HEK293T (cell line): ENCODE data around the gene CHAF1A.

Experiments
- CTCF ChIA-PET: fragments of 350-600 bp; formaldehyde crosslinking; extraction: SDS; loops from one replicate; lab custom pipeline; 2021; ENCODE audit warnings: antibody characterized with exemption, inconsistent platforms; lab: Yijun Ruan, JAX
- POLR2A ChIA-PET: fragments of 350-600 bp; formaldehyde crosslinking; extraction: SDS; loops from one replicate; lab custom pipeline; 2020; ENCODE audit warnings: antibody characterized with exemption, inconsistent platforms; lab: Yijun Ruan, JAX
- DNase-seq: peaks from one replicate; pipeline ENCODE4 v3.0.0; 2012; ENCODE audit warnings: mixed read lengths; ENCODE audit errors: extremely low spot score
- ARNT ChIP-seq: fragments of 450-650 bp; IDR thresholded peaks from 2 replicates; pipeline ENCODE4 v1.6.1; 2017; ENCODE audit warnings: mild to moderate bottlenecking
- BHLHE40 ChIP-seq: fragments of 450-650 bp; IDR thresholded peaks from 2 replicates; pipeline ENCODE4 v1.6.1; 2016; ENCODE audit warnings: mild to moderate bottlenecking, moderate library complexity, borderline replicate concordance
- CTBP1 ChIP-seq: fragments of 450-650 bp; IDR thresholded peaks from 2 replicates; pipeline ENCODE4 v1.6.1; 2016; ENCODE audit warnings: borderline replicate concordance
- ELF4 ChIP-seq: fragments of 450-650 bp; IDR thresholded peaks from 2 replicates; pipeline ENCODE4 v1.6.1; 2017; ENCODE audit warnings: antibody characterized with exemption
- FOXK2 ChIP-seq: fragments of 450-650 bp; IDR thresholded peaks from 2 replicates; pipeline ENCODE4 v1.6.1; 2016; ENCODE audit warnings: mild to moderate bottlenecking
- FOXM1 ChIP-seq: fragments of 450-650 bp; IDR thresholded peaks from 2 replicates; pipeline ENCODE4 v1.6.1; 2017; ENCODE audit warnings: mild to moderate bottlenecking, borderline replicate concordance
- HDGF ChIP-seq: fragments of 450-650 bp; IDR thresholded peaks from 2 replicates; pipeline ENCODE4 v1.6.1; 2017; ENCODE audit warnings: antibody characterized with exemption, borderline replicate concordance
- L3MBTL2 ChIP-seq: fragments of 450-650 bp; conservative IDR thresholded peaks from 2 replicates; pipeline ENCODE4 v1.6.1; 2016; ENCODE audit warnings: mild to moderate bottlenecking
- LEF1 ChIP-seq: fragments of 450-650 bp; IDR thresholded peaks from 2 replicates; pipeline ENCODE4 v1.6.1; 2017; ENCODE audit warnings: mild to moderate bottlenecking, borderline replicate concordance
- NFRKB ChIP-seq: fragments of 450-650 bp; IDR thresholded peaks from 2 replicates; pipeline ENCODE4 v1.6.1; 2016; ENCODE audit warnings: mild to moderate bottlenecking, moderate library complexity
- SP1 ChIP-seq: fragments of 450-650 bp; IDR thresholded peaks from 2 replicates; pipeline ENCODE4 v1.6.1; 2017
- SUZ12 ChIP-seq: fragments of 450-650 bp; IDR thresholded peaks from 2 replicates; pipeline ENCODE4 v1.6.1; 2016; ENCODE audit warnings: mild to moderate bottlenecking
- TARDBP ChIP-seq: fragments of 450-650 bp; IDR thresholded peaks from 2 replicates; pipeline ENCODE4 v1.6.1; 2016
- ZNF384 ChIP-seq: fragments of 450-650 bp; IDR thresholded peaks from 2 replicates; pipeline ENCODE4 v1.6.1; 2016
- TF ChIP-seq, protein P1 (sequence below): fragments of 450-650 bp; IDR thresholded peaks from 2 replicates; pipeline ENCODE4 v1.6.1; 2016

Gene CHAF1A, protein sequence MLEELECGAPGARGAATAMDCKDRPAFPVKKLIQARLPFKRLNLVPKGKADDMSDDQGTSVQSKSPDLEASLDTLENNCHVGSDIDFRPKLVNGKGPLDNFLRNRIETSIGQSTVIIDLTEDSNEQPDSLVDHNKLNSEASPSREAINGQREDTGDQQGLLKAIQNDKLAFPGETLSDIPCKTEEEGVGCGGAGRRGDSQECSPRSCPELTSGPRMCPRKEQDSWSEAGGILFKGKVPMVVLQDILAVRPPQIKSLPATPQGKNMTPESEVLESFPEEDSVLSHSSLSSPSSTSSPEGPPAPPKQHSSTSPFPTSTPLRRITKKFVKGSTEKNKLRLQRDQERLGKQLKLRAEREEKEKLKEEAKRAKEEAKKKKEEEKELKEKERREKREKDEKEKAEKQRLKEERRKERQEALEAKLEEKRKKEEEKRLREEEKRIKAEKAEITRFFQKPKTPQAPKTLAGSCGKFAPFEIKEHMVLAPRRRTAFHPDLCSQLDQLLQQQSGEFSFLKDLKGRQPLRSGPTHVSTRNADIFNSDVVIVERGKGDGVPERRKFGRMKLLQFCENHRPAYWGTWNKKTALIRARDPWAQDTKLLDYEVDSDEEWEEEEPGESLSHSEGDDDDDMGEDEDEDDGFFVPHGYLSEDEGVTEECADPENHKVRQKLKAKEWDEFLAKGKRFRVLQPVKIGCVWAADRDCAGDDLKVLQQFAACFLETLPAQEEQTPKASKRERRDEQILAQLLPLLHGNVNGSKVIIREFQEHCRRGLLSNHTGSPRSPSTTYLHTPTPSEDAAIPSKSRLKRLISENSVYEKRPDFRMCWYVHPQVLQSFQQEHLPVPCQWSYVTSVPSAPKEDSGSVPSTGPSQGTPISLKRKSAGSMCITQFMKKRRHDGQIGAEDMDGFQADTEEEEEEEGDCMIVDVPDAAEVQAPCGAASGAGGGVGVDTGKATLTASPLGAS

GRCh38 chr19:4402171-4403004 is at the start of gene CHAF1A:
Gene CHAF1A (plus strand): TSS chr19:4402640. CDS start chr19:4402763, 123 bp downstream.
- ChIA-PET CTCF (interaction anchor here (0.7 to 1.1 kb wide), 3 partner anchors 50 to 155 kb away, joined by 3 to 4 read pairs (median 3); partner anchors contain the start of gene YJU2), POLR2A (interaction anchor here (0.6 to 1.5 kb wide), 19 partner anchors 8 to 315 kb away, joined by 3 to 20 read pairs (median 4); partner anchors contain the start of genes MPND and YJU2)
- DNase-seq = peak; percentile 97
- TF ChIP-seq LEF1 (peak; percentile 86; the same call in 1 of the 2 replicates), SUZ12 (no peak), ARNT (peak; percentile 51; the same call in 1 of the 2 replicates)
- TF ChIP-seq, protein P1, sequence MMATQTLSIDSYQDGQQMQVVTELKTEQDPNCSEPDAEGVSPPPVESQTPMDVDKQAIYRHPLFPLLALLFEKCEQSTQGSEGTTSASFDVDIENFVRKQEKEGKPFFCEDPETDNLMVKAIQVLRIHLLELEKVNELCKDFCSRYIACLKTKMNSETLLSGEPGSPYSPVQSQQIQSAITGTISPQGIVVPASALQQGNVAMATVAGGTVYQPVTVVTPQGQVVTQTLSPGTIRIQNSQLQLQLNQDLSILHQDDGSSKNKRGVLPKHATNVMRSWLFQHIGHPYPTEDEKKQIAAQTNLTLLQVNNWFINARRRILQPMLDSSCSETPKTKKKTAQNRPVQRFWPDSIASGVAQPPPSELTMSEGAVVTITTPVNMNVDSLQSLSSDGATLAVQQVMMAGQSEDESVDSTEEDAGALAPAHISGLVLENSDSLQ = peak; percentile 99

- CTCF ChIA-PET = interaction anchor here (0.6 to 2.6 kb wide), 18 partner anchors 9 to 119 kb away, joined by 3 to 32 read pairs (median 5); partner anchors contain the start of genes CHAF1A, FSD1, HDGFL2 and MPND
- POLR2A ChIA-PET = interaction anchor here (1.0 to 4.6 kb wide), 4 partner anchors 9 to 85 kb away, joined by 3 to 31 read pairs (median 5); partner anchors contain the start of genes CHAF1A and MPND
- no peak for TF ChIP-seq TARDBP
- peak; percentile 43 for TF ChIP-seq ZNF384
- peak; percentile 62 for DNase-seq
Measured at GRCh38 chr19:4352701-4353121, 49.7 kb upstream of the CHAF1A start.

DNA sequence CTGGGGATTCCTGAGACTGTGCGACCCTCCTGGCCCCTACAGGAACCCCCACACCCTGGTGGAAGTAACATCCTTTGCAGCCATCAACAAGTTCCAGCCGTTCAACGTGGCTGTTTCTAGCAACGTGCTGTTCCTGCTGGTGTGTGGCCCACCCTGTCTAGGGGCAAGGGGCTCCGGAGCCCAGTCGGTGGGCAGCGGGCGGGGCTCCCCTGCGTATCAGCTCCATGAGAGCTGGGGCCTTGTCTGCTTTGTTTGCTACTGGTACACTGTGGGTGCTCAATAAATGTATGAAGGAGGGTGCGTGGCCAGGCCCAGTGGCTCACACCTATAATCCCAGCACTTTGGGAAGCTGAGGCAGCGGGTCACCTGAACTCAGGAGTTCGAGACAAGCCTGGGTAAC is 48.2 kb upstream of the CHAF1A start:
- TF ChIP-seq ARNT (no peak), SP1 (no peak), FOXM1 (no peak), BHLHE40 (no peak), CTBP1 (no peak), L3MBTL2 (no peak), LEF1 (no peak), ZNF384 (no peak), SUZ12 (no peak), NFRKB (no peak), FOXK2 (no peak), HDGF (no peak)
- TF ChIP-seq, protein P1 = no peak
- DNase-seq = no peak
- POLR2A ChIA-PET = interaction anchor here (4.6 kb wide), 1 partner anchor 11 kb away, joined by 31 read pairs; the partner anchor contains the start of gene MPND
- CTCF ChIA-PET = no interaction called here

GRCh38 chr19:4354897-4355296 is 47.5 kb upstream of the CHAF1A start:
- ChIA-PET CTCF (no interaction called here), POLR2A (interaction anchor here (4.6 kb wide), 1 partner anchor 11 kb away, joined by 31 read pairs; the partner anchor contains the start of gene MPND)
- no peak for DNase-seq
- TF ChIP-seq TARDBP = no peak
- TF ChIP-seq BHLHE40 = no peak
- no peak for TF ChIP-seq ARNT

DNA sequence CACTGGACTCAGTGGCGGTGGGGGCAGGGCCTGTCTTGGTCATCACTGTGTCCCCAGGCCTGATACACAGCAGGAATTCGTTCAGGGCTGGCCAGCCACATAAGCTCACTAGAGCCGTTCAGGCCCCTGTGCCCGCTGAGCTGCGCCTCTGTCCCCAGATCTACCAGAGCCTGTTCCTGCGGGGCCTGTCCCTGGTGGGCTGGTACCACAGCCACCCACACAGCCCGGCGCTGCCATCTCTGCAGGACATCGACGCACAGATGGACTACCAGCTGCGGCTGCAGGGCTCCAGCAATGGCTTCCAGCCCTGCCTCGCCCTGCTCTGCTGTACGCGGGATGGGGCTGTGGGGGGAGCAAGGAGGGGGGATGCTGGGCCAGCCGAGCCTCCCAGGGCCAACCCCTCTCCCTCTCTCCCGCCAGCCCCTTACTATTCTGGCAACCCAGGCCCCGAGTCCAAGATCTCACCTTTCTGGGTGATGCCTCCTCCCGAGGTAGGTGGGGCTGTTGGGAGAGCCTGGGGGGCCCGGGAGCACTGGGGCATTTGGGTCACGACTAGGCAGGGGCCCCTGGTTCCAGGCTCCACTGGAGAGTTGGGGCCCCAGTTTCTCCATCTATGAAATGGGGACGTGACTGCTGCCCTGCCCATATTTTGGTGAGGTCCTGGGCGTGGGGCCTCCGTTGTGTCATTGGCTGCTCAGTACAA is 45.2 kb upstream of the CHAF1A start:
- TF ChIP-seq HDGF = no peak
- ChIA-PET POLR2A (interaction anchor here (0.7 to 4.1 kb wide), 2 partner anchors 8 to 14 kb away, joined by 3 to 17 read pairs; partner anchors contain the start of gene MPND), CTCF (interaction anchor here (0.6 to 1.0 kb wide), 3 partner anchors 15 to 90 kb away, joined by 3 read pairs; no protein-coding TSS in a partner anchor)
- DNase-seq = no peak

GRCh38 chr19:4357921-4358326 is 44.5 kb upstream of the CHAF1A start:
- DNase-seq = no peak
- TF ChIP-seq SUZ12 (no peak), ELF4 (0 out of 2 replicates have a peak, but pooled peaks have one; percentile 15)
- ChIA-PET CTCF (interaction anchor here (0.6 to 1.0 kb wide), 2 partner anchors 15 to 90 kb away, joined by 3 read pairs; no protein-coding TSS in a partner anchor), POLR2A (interaction anchor here (4.1 kb wide), 1 partner anchor 15 kb away, joined by 17 read pairs; the partner anchor contains the start of gene MPND)
